Gastroesophageal sphincter (tissue), 4 donors: Measurements from ENCODE around the gene SLC4A5. TPM values are rescaled to one million over a fixed set of nuclear protein-coding genes. Genes with fewer than 3 reads are reported as not detected.

ENCODE experiments used
- ATAC-seq: fragments of 150-250 bp; one replicate; pipeline ENCODE4 v1.9.1; 2016; ENCODE audit warnings: mild to moderate bottlenecking, moderate library complexity
- H3K27ac ChIP-seq, 4 donors: fragments of 200-600 bp; sonication (generic) in 3 of 4; 1 replicate in 3 of 4; 2 replicates in 1 of 4; pipeline ENCODE4 v1.5.1; 2016 to 2019
- H3K27me3 ChIP-seq: fragments of 200-600 bp; sonication (generic); one replicate; pipeline ENCODE4 v1.5.1; 2019
- H3K36me3 ChIP-seq, 2 donors: fragments of 200-600 bp; sonication (generic); one replicate each; pipeline ENCODE4 v1.5.1; 2019; ENCODE audit warnings: control low read depth in 1 of 2
- H3K4me1 ChIP-seq, 3 donors: fragments of 200-600 bp; sonication (generic); 1 replicate in 2 of 3; 2 replicates in 1 of 3; pipeline ENCODE4 v1.5.1; 2016 to 2019; ENCODE audit warnings: control low read depth in 2 of 3
- H3K4me3 ChIP-seq, 2 donors: fragments of 200-600 bp; sonication (generic); one replicate each; pipeline ENCODE4 v1.5.1; 2019; ENCODE audit warnings: mild to moderate bottlenecking in 1 of 2, moderate library complexity in 1 of 2
- H3K9me3 ChIP-seq, 3 donors: fragments of 200-600 bp; sonication (generic); one replicate each; pipeline ENCODE4 v1.5.1; 2017 to 2019; ENCODE audit warnings: control low read depth in 2 of 3
- EP300 ChIP-seq: sonication (generic); formaldehyde crosslinking; IDR thresholded peaks from one replicate; pipeline ENCODE4 v1.6.1; 2017; ENCODE audit warnings: antibody characterized with exemption, mild to moderate bottlenecking
- POLR2A ChIP-seq, 2 donors: fragments of 450-650 bp; IDR thresholded peaks; one replicate each; pipeline ENCODE4 v1.6.1; 2017; ENCODE audit warnings: antibody characterized with exemption in 2 of 2, mild to moderate bottlenecking in 2 of 2, moderate library complexity in 1 of 2
- POLR2AphosphoS5 ChIP-seq: sonication (generic); formaldehyde crosslinking; IDR thresholded peaks from one replicate; pipeline ENCODE4 v1.6.1; 2017; ENCODE audit warnings: antibody characterized with exemption
- WGBS, 2 donors: methylation state at CpG; one replicate each; pipeline ENCODE4 v1.1.5; 2018; ENCODE audit warnings: low coverage in 1 of 2; 5-methylcytosine and 5-hydroxymethylcytosine counted together
- total RNA-seq, 4 donors: library from RNA; depleted of rRNA; stranded (reverse); fragments of >200 nt; gene quantifications; one replicate each; pipeline ENCODE4 v1.1.0, GENCODE V29; 2016
- TF ChIP-seq, protein P1 (sequence below), 4 experiments: fragments of 200-600 bp in 2 of 4; fragments of 450-650 bp in 2 of 4; sonication (generic) in 1 of 4; IDR thresholded peaks; one replicate each; pipeline ENCODE4 v1.5.1; 2017 to 2019; ENCODE audit warnings: antibody characterized with exemption in 4 of 4, mild to moderate bottlenecking in 2 of 4, moderate library complexity in 2 of 4

The SLC4A5 gene, protein sequence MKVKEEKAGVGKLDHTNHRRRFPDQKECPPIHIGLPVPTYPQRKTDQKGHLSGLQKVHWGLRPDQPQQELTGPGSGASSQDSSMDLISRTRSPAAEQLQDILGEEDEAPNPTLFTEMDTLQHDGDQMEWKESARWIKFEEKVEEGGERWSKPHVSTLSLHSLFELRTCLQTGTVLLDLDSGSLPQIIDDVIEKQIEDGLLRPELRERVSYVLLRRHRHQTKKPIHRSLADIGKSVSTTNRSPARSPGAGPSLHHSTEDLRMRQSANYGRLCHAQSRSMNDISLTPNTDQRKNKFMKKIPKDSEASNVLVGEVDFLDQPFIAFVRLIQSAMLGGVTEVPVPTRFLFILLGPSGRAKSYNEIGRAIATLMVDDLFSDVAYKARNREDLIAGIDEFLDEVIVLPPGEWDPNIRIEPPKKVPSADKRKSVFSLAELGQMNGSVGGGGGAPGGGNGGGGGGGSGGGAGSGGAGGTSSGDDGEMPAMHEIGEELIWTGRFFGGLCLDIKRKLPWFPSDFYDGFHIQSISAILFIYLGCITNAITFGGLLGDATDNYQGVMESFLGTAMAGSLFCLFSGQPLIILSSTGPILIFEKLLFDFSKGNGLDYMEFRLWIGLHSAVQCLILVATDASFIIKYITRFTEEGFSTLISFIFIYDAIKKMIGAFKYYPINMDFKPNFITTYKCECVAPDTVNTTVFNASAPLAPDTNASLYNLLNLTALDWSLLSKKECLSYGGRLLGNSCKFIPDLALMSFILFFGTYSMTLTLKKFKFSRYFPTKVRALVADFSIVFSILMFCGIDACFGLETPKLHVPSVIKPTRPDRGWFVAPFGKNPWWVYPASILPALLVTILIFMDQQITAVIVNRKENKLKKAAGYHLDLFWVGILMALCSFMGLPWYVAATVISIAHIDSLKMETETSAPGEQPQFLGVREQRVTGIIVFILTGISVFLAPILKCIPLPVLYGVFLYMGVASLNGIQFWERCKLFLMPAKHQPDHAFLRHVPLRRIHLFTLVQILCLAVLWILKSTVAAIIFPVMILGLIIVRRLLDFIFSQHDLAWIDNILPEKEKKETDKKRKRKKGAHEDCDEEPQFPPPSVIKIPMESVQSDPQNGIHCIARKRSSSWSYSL
- 1 to 10 TPM; 1.8 to 9.4 (median 5.0) TPM for total RNA-seq

DNA sequence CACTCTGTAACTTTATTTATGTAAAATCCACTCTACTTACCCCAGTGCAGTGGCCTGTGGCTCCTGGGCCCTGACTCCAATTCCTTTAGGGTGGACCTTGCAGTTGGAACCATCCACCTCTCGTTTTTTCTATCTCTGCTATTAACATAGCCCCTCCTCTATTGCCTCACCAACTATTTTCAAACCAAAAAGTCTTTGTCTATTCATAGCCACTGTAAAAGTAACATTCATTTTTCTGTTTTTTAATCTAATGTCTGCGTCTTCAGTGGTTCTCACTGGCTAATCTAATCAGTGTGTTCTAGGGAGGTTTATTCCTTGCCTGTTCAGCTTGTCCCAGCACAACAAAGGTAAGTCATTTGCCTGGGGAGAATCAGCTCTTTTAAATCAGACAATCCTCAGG lies at the start of gene SLC4A5:
TSS of gene SLC4A5 (minus strand) at position 101 of the 400 bp plus-strand sequence. CDS start 28,393 bp downstream, outside the sequence.
- no peak for TF ChIP-seq EP300
- TF ChIP-seq, protein P1, sequence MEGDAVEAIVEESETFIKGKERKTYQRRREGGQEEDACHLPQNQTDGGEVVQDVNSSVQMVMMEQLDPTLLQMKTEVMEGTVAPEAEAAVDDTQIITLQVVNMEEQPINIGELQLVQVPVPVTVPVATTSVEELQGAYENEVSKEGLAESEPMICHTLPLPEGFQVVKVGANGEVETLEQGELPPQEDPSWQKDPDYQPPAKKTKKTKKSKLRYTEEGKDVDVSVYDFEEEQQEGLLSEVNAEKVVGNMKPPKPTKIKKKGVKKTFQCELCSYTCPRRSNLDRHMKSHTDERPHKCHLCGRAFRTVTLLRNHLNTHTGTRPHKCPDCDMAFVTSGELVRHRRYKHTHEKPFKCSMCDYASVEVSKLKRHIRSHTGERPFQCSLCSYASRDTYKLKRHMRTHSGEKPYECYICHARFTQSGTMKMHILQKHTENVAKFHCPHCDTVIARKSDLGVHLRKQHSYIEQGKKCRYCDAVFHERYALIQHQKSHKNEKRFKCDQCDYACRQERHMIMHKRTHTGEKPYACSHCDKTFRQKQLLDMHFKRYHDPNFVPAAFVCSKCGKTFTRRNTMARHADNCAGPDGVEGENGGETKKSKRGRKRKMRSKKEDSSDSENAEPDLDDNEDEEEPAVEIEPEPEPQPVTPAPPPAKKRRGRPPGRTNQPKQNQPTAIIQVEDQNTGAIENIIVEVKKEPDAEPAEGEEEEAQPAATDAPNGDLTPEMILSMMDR (IDR thresholded peaks at IDR 0.05) = no peak
- TF ChIP-seq POLR2A (IDR thresholded peaks at IDR 0.05) = no peak
- TF ChIP-seq POLR2AphosphoS5 = no peak
- no peaks in the 10 kb centered on the region for H3K9me3 ChIP-seq
- H3K27ac ChIP-seq = no peak within 1 kb of the TSS
- H3K4me3 ChIP-seq = no peak within 1 kb of the TSS
- WGBS, 2 donors = 75 to 78% methylated on average over 1 to 2 of the region's 2 CpGs
- ATAC-seq = no peak
- no peaks in the 10 kb centered on the region for H3K27me3 ChIP-seq
- H3K4me1 ChIP-seq = no peaks in the 10 kb centered on the region
- H3K36me3 ChIP-seq = no peaks in the 10 kb centered on the region

DNA sequence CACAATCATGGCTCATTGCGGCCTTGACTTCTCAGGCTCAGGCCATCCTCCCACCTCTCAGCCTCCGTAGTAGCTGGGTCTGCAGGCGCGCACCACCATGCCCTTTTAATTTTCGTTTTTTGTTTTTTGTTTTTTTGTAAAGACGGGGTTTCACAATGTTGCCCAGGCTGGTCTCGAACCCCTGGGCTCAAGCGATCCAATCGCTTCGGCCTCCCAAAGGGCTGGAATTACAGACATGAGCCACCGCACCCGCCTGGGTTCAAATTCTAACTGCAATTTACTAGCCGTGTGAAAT lies 49.2 kb upstream of the SLC4A5 start:
- Histone ChIP-seq H3K4me3 (peak overlapping the region in 1 of 2 donors; percentile 68), H3K4me1 (peaks cover 0 to 42% (median 21%) of the 10 kb centered on the region in 3 donors), H3K36me3 (no peaks in the 10 kb centered on the region), H3K27me3 (no peaks in the 10 kb centered on the region), H3K9me3 (no peaks in the 10 kb centered on the region), H3K27ac (peak overlapping the region in 2 of 4 donors; percentile 88 to 92)
- TF ChIP-seq POLR2AphosphoS5 = no peak
- TF ChIP-seq POLR2A (IDR thresholded peaks at IDR 0.05) = no peak
- TF ChIP-seq EP300 = no peak
- TF ChIP-seq, protein P1 (IDR thresholded peaks at IDR 0.05) = no peak
- no peak for ATAC-seq
- 65 to 81% methylated on average over 12 of the region's 13 CpGs for WGBS, 2 donors

DNA sequence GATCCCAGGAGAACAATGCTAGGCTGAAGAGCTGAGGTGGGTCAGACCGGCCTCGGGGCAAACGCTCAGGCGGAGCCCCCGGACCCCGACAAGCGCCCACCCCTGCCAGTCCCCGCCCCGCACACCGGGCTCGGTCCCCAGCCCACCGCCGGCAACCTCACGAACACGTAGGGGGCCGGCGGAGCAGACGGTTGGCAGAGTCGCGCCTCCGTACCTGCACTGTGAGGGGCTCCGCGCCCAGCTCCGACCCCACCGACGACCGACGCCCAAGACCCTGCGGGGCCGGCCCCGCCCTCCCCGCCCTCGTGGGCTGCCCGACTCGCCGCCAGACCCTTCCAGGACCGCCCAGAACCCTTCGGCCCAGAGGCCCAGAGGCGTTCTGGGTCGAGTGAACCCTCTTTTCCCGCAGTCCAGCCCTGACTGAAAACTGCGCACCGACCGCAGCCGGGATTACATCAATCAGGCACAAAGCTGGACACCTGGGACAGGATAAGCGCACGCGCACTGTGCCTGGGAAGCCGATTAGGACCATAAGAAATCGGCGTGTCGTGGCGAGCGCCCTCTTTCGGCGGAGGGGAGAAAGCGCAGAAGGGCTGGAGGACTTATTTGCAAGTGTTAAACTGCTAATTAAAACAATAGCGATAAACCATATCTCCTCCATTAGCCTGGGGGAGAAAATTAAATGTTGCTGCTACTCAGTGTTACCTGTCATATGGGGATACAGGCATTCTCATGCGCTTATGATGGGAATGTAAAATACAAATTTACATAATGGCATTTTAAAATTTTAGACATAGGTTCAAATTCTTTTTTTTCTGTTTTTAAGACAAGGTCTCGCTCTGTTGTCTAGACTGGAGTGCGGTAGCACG lies 48.6 kb upstream of the SLC4A5 start:
- Histone ChIP-seq H3K9me3 (no peaks in the 10 kb centered on the region), H3K4me3 (peak overlapping the region; percentile 68 to 87), H3K27ac (peak overlapping the region; percentile 88 to 95 (median 90)), H3K27me3 (no peaks in the 10 kb centered on the region), H3K36me3 (no peaks in the 10 kb centered on the region), H3K4me1 (peaks cover 0 to 48% (median 21%) of the 10 kb centered on the region in 3 donors)
- peak; percentile 92 for ATAC-seq
- WGBS, 2 donors = 4 to 10% methylated on average over 5 of the region's 62 CpGs
- TF ChIP-seq POLR2A (IDR thresholded peaks at IDR 0.05) (peak; percentile 35 to 61), EP300 (no peak), POLR2AphosphoS5 (peak; percentile 39)
- TF ChIP-seq, protein P1 (IDR thresholded peaks at IDR 0.05) = peak; percentile 89 to 97 (median 94)

DNA sequence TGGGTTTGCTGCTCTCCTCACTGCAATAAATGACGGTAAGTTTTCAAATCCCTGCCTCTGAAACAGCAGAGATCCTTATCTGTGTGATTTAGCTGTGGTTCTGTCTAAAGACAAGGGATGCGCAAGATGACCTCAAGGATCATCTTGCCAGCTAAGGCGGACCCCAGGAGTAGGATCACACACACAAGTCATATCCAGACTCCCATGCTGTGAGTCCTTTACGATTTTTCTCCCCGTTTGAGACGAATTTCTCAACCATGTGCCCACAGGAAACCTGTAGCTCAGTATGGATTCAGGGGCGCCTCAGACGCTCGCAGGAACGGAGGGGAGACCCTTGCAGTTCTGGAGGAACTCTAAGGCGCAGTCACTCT lies 48.0 kb upstream of the SLC4A5 start:
- H3K4me3 ChIP-seq = peak overlapping the region; percentile 68 to 87
- H3K36me3 ChIP-seq = no peaks in the 10 kb centered on the region
- ATAC-seq = peak; percentile 47
- no peaks in the 10 kb centered on the region for H3K27me3 ChIP-seq
- TF ChIP-seq EP300 (no peak), POLR2AphosphoS5 (no peak), POLR2A (IDR thresholded peaks at IDR 0.05) (no peak)
- TF ChIP-seq, protein P1 (IDR thresholded peaks at IDR 0.05) = no peak
- H3K4me1 ChIP-seq = peaks cover 0 to 54% (median 21%) of the 10 kb centered on the region in 3 donors
- 0% methylated on average over 1 of the region's 11 CpGs; no CpG with 5 or more reads in 1 of the 2 donors for WGBS, 2 donors
- no peaks in the 10 kb centered on the region for H3K9me3 ChIP-seq
- peak overlapping the region; percentile 88 to 95 (median 90) for H3K27ac ChIP-seq
